Bronchial epithelial cell (primary cell): ENCODE results near the gene BLVRB. TPM values are rescaled to one million over a fixed set of nuclear protein-coding genes. Genes with fewer than 3 reads are reported as not detected.
A peak's percentile ranks its signal among the peaks of the same experiment; 100 is the strongest.

Experiments used
- DNase-seq: peaks from one replicate; pipeline ENCODE4 v3.0.0-alpha.2; 2010; ENCODE audit warnings: low read depth
- FAIRE-seq: peaks from 2 replicates; lab custom pipeline; 2011; peaks lifted over from hg19 to GRCh38; lab: Jason Lieb, UNC
- H3K27me3 ChIP-seq: 2 replicates; pipeline ENCODE4 v1.5.1; 2011; ENCODE audit warnings: low read length; ENCODE audit not compliant: control insufficient read depth, insufficient read depth
- H3K36me3 ChIP-seq: 2 replicates; pipeline ENCODE4 v1.5.1; 2011; ENCODE audit warnings: low read length; ENCODE audit not compliant: control insufficient read depth, insufficient read depth
- H3K4me3 ChIP-seq: 2 replicates; pipeline ENCODE4 v1.5.1; 2011; ENCODE audit warnings: mild to moderate bottlenecking, low read depth, low read length, control low read depth
- CTCF ChIP-seq: IDR thresholded peaks from 2 replicates; pipeline ENCODE4 v1.5.1; 2011; ENCODE audit warnings: mild to moderate bottlenecking, moderate library complexity, low read length, control low read depth, inconsistent platforms; ENCODE audit not compliant: insufficient read depth, severe bottlenecking
- total RNA-seq: library from RNA; depleted of rRNA; stranded (reverse); fragments of >200 nt; gene quantifications from 2 replicates; pipeline ENCODE4 v1.2.1, GENCODE V29; 2014

Gene BLVRB
- 682 and 797 TPM in 2 replicates for total RNA-seq

- no peak for FAIRE-seq
Observed at GRCh38 chr19:40465557-40466218, at the start of gene BLVRB. BLVRB (minus strand) TSS chr19:40465745; CDS start chr19:40465688, 57 bp downstream.

GRCh38 chr19:40513741-40514315 is 48.3 kb upstream of the BLVRB start:
- TF ChIP-seq CTCF: no peak
- peak; percentile 70 for FAIRE-seq
- Histone ChIP-seq H3K27me3 (peaks cover 12% of the 10 kb centered on the region), H3K36me3 (no peaks in the 10 kb centered on the region), H3K4me3 (no peak overlapping the region)
- DNase-seq: no peak

More at GRCh38 chr19:40465557-40466218, at the start of gene BLVRB:
- DNase-seq: peak; percentile 97
- Histone ChIP-seq H3K27me3 (peaks cover 2% of the 10 kb centered on the region), H3K4me3 (peak within 1 kb of the TSS; percentile 81), H3K36me3 (peaks cover 4% of the 10 kb centered on the region)
- no peak for TF ChIP-seq CTCF

GRCh38 chr19:40513345-40513678 is 47.8 kb upstream of the BLVRB start:
- FAIRE-seq (no peak), DNase-seq (no peak)
- no peak overlapping the region for H3K4me3 ChIP-seq
- no peak for TF ChIP-seq CTCF
- peaks cover 12% of the 10 kb centered on the region for H3K27me3 ChIP-seq
- H3K36me3 ChIP-seq: no peaks in the 10 kb centered on the region

- H3K36me3 ChIP-seq: no peaks in the 10 kb centered on the region
- no peak for TF ChIP-seq CTCF
- H3K27me3 ChIP-seq: peaks cover 12% of the 10 kb centered on the region
- no peak for DNase-seq
- no peak overlapping the region for H3K4me3 ChIP-seq
- no peak for FAIRE-seq
Observed at GRCh38 chr19:40512473-40513344, 47.2 kb upstream of the BLVRB start.

GRCh38 chr19:40512110-40512472 is 46.5 kb upstream of the BLVRB start:
- H3K27me3 ChIP-seq: peaks cover 12% of the 10 kb centered on the region
- no peaks in the 10 kb centered on the region for H3K36me3 ChIP-seq
- DNase-seq: no peak
- no peak for TF ChIP-seq CTCF
- FAIRE-seq: no peak
- no peak overlapping the region for H3K4me3 ChIP-seq
